Thyroid gland (tissue), 4 donors: ENCODE data around the gene PLCL1.

Source experiments
- CTCF ChIP-seq, 6 experiments: fragments of 200-600 bp in 3 of 6; fragments of 450-650 bp in 3 of 6; sonication (generic) in 3 of 6; IDR thresholded peaks; one replicate each; pipeline ENCODE4 v1.5.1; 2016 to 2019; ENCODE audit warnings: antibody characterized with exemption in 6 of 6, mild to moderate bottlenecking in 2 of 6, inconsistent platforms in 1 of 6, moderate library complexity in 1 of 6
- POLR2A ChIP-seq, 2 donors: fragments of 450-650 bp; IDR thresholded peaks; one replicate each; pipeline ENCODE4 v1.6.1; 2017; ENCODE audit warnings: antibody characterized with exemption in 2 of 2, mild to moderate bottlenecking in 2 of 2, moderate library complexity in 1 of 2

GRCh38 chr2:197925976-197926375 lies 121.6 kb downstream of the PLCL1 start:
- TF ChIP-seq CTCF (IDR thresholded peaks at IDR 0.05) (no peak), POLR2A (IDR thresholded peaks at IDR 0.05) (no peak)
